K562 (cell line): ENCODE data around the gene ICAM2. TPM values are rescaled to one million over a fixed set of nuclear protein-coding genes. Genes with fewer than 3 reads are reported as not detected.
A peak's percentile ranks its signal among the peaks of the same experiment; 100 is the strongest.

ENCODE experiments used
- ILF3 ChIP-seq: fragments of 450-650 bp; IDR thresholded peaks from 2 replicates; pipeline ENCODE4 v1.6.1; 2018; ENCODE audit warnings: antibody characterized with exemption, mild to moderate bottlenecking, moderate library complexity, borderline replicate concordance
- MYC ChIP-seq, 2 experiments: fragments of 250-450 bp in 1 of 2; sonication (Bioruptor Pico) in 1 of 2; IDR thresholded peaks; 2 replicates each; pipeline versions ENCODE4 v1.5.1 to v1.6.1; 2012 to 2021; ENCODE audit warnings: low read depth in 2 of 2, borderline replicate concordance in 1 of 2, improper control_type of control experiment in 1 of 2, low read length in 1 of 2, mild to moderate bottlenecking in 1 of 2, moderate library complexity in 1 of 2
- NR2C2 ChIP-seq, 2 experiments: fragments of 200-800 bp in 1 of 2; sonication (Bioruptor generic) in 1 of 2; sonication (generic) in 1 of 2; formaldehyde crosslinking in 1 of 2; IDR thresholded peaks; 2 replicates each; pipeline versions ENCODE4 v1.6.1 to v1.8.0; 2016 to 2022; ENCODE audit warnings: mild to moderate bottlenecking in 1 of 2, missing compliant biosample characterization in 1 of 2, missing genetic modification characterization in 1 of 2, missing genetic modification reagents in 1 of 2
- WHSC1 ChIP-seq: IDR thresholded peaks from one replicate; pipeline ENCODE4 v1.6.1; 2012; ENCODE audit warnings: low read length, control low read depth, inconsistent platforms
- ZKSCAN8 ChIP-seq: fragments of 200-800 bp; sonication (Bioruptor generic); IDR thresholded peaks from 2 replicates; pipeline ENCODE4 v1.6.1; 2016; ENCODE audit warnings: missing genetic modification characterization, missing compliant biosample characterization
- ZNF239 ChIP-seq: fragments of 250-450 bp; sonication (Bioruptor Pico); IDR thresholded peaks from 2 replicates; pipeline ENCODE4 v1.4.0; 2020; ENCODE audit warnings: mild to moderate bottlenecking
- polyA plus RNA-seq, 8 experiments: library from polyadenylated mRNA; depleted of rRNA in 4 of 8; stranded (reverse) in 5 of 8; unstranded in 3 of 8; fragments of >200 nt; fragmentation: Nextera tagmentation in 2 of 8; fragmentation: Illumina TruSeq in 1 of 8; extraction: Ambion mirVana in 2 of 8; extraction: Trizol in 1 of 8; gene quantifications; 2 replicates each; pipeline versions ENCODE4 v1.2.1 to v1.2.3, GENCODE V29; 2011 to 2014; ENCODE audit warnings: inconsistent platforms in 1 of 8, missing spikeins in 1 of 8
- total RNA-seq, 7 experiments: library from RNA; depleted of rRNA in 6 of 7; stranded (reverse); fragments of >200 nt in 6 of 7; fragmentation: Illumina TruSeq in 2 of 7; extraction: Trizol in 2 of 7; gene quantifications; 2 replicates each; pipeline versions ENCODE4 v1.2.1 to v1.2.3, GENCODE V29; 2011 to 2021; ENCODE audit warnings: low replicate concordance in 1 of 7
- TF ChIP-seq, protein P1 (sequence below): sonication (generic); formaldehyde crosslinking; IDR thresholded peaks from 2 replicates; pipeline ENCODE4 v1.8.0; 2022; ENCODE audit warnings: mild to moderate bottlenecking, missing genetic modification reagents
- TF ChIP-seq, protein P2 (sequence below): sonication (generic); formaldehyde crosslinking; IDR thresholded peaks from 2 replicates; pipeline ENCODE4 v1.8.1; 2023; ENCODE audit warnings: mild to moderate bottlenecking, missing genetic modification reagents
- TF ChIP-seq, protein P3 (sequence below): fragments of 450-650 bp; IDR thresholded peaks from 2 replicates; pipeline ENCODE4 v1.7.0; 2016; ENCODE audit warnings: borderline replicate concordance
- TF ChIP-seq, protein P4 (sequence below): fragments of 450-650 bp; IDR thresholded peaks from 2 replicates; pipeline ENCODE4 v1.6.1; 2016
- TF ChIP-seq, protein P5 (sequence below): IDR thresholded peaks from 2 replicates; pipeline ENCODE4 v1.6.1; 2011; ENCODE audit warnings: borderline replicate concordance, low read depth, mild to moderate bottlenecking, moderate library complexity, low read length; ENCODE audit not compliant: insufficient read depth, poor library complexity, severe bottlenecking

The ICAM2 gene
- total and polyA plus RNA-seq, 9 of the 15 experiments (the other 6 are each of a cell fraction or from before 2014, with no cell fraction given), result 37.9 to 89.4 (median 60.6) TPM

DNA sequence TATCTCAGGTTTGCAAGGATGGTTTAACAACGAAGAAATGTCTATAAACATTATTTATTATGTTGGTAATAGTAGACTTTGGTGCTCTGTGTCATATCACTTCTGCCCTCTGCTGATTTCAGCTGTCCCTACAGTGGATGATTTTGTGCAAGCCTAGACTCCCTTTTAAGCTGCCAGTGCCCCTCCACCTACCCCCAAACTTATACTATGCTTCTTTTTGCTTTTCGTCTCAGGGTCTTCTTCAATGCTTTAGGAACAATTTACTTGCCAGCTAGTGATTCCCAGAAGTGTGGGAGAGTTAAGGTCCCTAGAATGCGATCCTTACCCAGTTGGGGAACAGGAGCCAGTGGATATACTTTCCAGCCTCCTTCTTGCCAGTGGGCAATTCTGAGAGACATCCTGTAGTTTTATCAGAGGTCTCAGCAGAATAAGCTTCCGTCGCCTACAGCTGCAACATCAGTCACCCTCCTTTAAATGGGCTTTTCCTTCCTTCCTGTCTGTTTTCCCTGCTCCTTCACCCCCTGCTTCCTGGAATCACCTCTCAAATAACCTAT, 4.1 kb downstream of the ICAM2 start (continued):
- TF ChIP-seq, protein P1, sequence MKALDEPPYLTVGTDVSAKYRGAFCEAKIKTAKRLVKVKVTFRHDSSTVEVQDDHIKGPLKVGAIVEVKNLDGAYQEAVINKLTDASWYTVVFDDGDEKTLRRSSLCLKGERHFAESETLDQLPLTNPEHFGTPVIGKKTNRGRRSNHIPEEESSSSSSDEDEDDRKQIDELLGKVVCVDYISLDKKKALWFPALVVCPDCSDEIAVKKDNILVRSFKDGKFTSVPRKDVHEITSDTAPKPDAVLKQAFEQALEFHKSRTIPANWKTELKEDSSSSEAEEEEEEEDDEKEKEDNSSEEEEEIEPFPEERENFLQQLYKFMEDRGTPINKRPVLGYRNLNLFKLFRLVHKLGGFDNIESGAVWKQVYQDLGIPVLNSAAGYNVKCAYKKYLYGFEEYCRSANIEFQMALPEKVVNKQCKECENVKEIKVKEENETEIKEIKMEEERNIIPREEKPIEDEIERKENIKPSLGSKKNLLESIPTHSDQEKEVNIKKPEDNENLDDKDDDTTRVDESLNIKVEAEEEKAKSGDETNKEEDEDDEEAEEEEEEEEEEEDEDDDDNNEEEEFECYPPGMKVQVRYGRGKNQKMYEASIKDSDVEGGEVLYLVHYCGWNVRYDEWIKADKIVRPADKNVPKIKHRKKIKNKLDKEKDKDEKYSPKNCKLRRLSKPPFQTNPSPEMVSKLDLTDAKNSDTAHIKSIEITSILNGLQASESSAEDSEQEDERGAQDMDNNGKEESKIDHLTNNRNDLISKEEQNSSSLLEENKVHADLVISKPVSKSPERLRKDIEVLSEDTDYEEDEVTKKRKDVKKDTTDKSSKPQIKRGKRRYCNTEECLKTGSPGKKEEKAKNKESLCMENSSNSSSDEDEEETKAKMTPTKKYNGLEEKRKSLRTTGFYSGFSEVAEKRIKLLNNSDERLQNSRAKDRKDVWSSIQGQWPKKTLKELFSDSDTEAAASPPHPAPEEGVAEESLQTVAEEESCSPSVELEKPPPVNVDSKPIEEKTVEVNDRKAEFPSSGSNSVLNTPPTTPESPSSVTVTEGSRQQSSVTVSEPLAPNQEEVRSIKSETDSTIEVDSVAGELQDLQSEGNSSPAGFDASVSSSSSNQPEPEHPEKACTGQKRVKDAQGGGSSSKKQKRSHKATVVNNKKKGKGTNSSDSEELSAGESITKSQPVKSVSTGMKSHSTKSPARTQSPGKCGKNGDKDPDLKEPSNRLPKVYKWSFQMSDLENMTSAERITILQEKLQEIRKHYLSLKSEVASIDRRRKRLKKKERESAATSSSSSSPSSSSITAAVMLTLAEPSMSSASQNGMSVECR (CRISPR knock-in tag), result no peak
- 0 out of 2 replicates have a peak, but pooled peaks have one; percentile 29 for TF ChIP-seq ZKSCAN8 (CRISPR knock-in tag)
- TF ChIP-seq, protein P2, sequence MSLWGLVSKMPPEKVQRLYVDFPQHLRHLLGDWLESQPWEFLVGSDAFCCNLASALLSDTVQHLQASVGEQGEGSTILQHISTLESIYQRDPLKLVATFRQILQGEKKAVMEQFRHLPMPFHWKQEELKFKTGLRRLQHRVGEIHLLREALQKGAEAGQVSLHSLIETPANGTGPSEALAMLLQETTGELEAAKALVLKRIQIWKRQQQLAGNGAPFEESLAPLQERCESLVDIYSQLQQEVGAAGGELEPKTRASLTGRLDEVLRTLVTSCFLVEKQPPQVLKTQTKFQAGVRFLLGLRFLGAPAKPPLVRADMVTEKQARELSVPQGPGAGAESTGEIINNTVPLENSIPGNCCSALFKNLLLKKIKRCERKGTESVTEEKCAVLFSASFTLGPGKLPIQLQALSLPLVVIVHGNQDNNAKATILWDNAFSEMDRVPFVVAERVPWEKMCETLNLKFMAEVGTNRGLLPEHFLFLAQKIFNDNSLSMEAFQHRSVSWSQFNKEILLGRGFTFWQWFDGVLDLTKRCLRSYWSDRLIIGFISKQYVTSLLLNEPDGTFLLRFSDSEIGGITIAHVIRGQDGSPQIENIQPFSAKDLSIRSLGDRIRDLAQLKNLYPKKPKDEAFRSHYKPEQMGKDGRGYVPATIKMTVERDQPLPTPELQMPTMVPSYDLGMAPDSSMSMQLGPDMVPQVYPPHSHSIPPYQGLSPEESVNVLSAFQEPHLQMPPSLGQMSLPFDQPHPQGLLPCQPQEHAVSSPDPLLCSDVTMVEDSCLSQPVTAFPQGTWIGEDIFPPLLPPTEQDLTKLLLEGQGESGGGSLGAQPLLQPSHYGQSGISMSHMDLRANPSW (CRISPR knock-in tag), result no peak
- TF ChIP-seq, protein P3, sequence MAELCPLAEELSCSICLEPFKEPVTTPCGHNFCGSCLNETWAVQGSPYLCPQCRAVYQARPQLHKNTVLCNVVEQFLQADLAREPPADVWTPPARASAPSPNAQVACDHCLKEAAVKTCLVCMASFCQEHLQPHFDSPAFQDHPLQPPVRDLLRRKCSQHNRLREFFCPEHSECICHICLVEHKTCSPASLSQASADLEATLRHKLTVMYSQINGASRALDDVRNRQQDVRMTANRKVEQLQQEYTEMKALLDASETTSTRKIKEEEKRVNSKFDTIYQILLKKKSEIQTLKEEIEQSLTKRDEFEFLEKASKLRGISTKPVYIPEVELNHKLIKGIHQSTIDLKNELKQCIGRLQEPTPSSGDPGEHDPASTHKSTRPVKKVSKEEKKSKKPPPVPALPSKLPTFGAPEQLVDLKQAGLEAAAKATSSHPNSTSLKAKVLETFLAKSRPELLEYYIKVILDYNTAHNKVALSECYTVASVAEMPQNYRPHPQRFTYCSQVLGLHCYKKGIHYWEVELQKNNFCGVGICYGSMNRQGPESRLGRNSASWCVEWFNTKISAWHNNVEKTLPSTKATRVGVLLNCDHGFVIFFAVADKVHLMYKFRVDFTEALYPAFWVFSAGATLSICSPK, result no peak
- TF ChIP-seq, protein P4, sequence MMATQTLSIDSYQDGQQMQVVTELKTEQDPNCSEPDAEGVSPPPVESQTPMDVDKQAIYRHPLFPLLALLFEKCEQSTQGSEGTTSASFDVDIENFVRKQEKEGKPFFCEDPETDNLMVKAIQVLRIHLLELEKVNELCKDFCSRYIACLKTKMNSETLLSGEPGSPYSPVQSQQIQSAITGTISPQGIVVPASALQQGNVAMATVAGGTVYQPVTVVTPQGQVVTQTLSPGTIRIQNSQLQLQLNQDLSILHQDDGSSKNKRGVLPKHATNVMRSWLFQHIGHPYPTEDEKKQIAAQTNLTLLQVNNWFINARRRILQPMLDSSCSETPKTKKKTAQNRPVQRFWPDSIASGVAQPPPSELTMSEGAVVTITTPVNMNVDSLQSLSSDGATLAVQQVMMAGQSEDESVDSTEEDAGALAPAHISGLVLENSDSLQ, result 0 out of 2 replicates have a peak, but pooled peaks have one; percentile 19
- TF ChIP-seq, protein P5, sequence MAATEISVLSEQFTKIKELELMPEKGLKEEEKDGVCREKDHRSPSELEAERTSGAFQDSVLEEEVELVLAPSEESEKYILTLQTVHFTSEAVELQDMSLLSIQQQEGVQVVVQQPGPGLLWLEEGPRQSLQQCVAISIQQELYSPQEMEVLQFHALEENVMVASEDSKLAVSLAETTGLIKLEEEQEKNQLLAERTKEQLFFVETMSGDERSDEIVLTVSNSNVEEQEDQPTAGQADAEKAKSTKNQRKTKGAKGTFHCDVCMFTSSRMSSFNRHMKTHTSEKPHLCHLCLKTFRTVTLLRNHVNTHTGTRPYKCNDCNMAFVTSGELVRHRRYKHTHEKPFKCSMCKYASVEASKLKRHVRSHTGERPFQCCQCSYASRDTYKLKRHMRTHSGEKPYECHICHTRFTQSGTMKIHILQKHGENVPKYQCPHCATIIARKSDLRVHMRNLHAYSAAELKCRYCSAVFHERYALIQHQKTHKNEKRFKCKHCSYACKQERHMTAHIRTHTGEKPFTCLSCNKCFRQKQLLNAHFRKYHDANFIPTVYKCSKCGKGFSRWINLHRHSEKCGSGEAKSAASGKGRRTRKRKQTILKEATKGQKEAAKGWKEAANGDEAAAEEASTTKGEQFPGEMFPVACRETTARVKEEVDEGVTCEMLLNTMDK, result no peak
- TF ChIP-seq WHSC1, result no peak
- TF ChIP-seq NR2C2 (CRISPR knock-in tag; IDR thresholded peaks at IDR 0.05), result no peak
- TF ChIP-seq NR2C2 (tag; IDR thresholded peaks at IDR 0.05), result no peak
- TF ChIP-seq MYC (IDR thresholded peaks at IDR 0.05; ENCODE audit: low read depth, low read length), result no peak
- TF ChIP-seq MYC (CRISPR knock-in tag; IDR thresholded peaks at IDR 0.05; ENCODE audit: borderline replicate concordance, low read depth), result no peak
- no peak for TF ChIP-seq ZNF239 (CRISPR knock-in tag)
- no peak for TF ChIP-seq ILF3
